Skin epidermis (tissue), 12 donors: ENCODE data around the gene PKHD1.

Experiments used
- H3K27ac ChIP-seq, 21 experiments: fragments of 200-600 bp; sonication (generic) in 11 of 21; one replicate each; pipeline ENCODE4 v1.5.0; 2020; ENCODE audit warnings: mild to moderate bottlenecking in 3 of 21, inconsistent platforms in 2 of 21, moderate library complexity in 2 of 21
- H3K4me3 ChIP-seq, 7 experiments: fragments of 200-600 bp; sonication (generic) in 2 of 7; one replicate each; pipeline ENCODE4 v1.5.0; 2020; ENCODE audit warnings: inconsistent platforms in 2 of 7, mild to moderate bottlenecking in 2 of 7, moderate library complexity in 1 of 7

PKHD1 gene

DNA sequence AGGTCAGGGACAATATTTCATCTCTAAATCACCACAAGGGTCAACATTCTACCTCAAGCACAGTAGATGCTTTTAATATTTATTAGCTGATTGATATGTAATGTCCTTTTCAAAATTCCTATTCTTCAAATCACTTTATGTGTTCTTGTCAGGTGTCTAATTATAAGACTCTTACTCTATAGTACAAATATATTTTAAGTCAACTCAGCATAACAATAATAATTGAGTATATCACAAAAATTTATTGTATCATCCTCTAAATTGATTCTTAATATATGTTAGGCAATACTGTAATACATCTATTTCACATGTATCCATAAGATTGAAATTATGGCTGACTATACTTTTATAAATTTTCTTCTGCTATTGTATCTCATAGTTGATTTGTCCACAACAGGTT, 423.9 kb downstream of the PKHD1 start:
- no peak overlapping the region for H3K4me3 ChIP-seq
- H3K27ac ChIP-seq = no peak overlapping the region

- no peak overlapping the region for H3K4me3 ChIP-seq
- H3K27ac ChIP-seq = no peak overlapping the region
Observed at GRCh38 chr6:51660767-51661166, 426.6 kb downstream of the PKHD1 start.

DNA sequence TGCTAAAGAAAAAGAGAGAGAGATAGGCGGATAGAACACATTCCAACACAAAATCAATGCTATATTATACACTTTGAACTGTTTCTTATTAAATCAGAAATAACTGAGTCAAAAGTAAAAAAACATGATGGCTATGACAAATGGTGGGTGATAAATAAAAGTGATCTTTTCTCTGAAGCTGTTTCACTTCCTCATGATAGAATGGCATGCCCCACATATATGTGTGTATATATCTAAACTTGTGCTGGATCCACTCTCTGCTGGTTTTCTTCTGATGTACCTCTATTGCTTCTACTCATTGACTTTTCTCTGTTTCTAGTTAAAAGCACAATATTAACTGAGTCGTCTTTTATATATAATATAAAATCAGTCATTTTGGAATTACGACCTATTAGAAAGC, 429.9 kb downstream of the PKHD1 start:
- H3K4me3 ChIP-seq = no peak overlapping the region
- no peak overlapping the region for H3K27ac ChIP-seq

GRCh38 chr6:51655517-51655916, 431.9 kb downstream of the PKHD1 start:
- no peak overlapping the region for H3K4me3 ChIP-seq
- no peak overlapping the region for H3K27ac ChIP-seq

GRCh38 chr6:51654647-51655046, 432.8 kb downstream of the PKHD1 start:
- Histone ChIP-seq H3K27ac (no peak overlapping the region), H3K4me3 (no peak overlapping the region)

GRCh38 chr6:51651132-51651817, 436.1 kb downstream of the PKHD1 start:
- no peak overlapping the region for H3K27ac ChIP-seq
- no peak overlapping the region for H3K4me3 ChIP-seq

DNA sequence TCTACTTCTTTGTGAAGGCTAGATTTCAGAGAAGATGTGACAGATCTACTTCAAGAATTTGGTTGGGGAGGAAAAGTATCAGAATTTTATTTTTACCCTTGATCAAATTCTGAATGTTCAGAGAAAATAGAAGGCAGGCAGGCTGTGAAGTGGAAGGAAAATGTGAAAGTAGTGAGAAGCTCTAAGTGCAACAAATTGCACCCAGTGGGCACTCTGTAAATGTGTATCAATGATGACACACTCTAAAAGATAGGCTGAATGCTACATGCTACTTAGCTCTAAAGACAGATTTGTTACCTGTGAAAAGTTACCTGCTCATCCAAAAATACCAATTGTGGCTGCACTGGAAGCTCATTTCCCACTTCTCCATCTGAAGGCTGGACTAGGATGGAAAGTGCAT, 438.6 kb downstream of the PKHD1 start:
- no peak overlapping the region for H3K27ac ChIP-seq
- no peak overlapping the region for H3K4me3 ChIP-seq

DNA sequence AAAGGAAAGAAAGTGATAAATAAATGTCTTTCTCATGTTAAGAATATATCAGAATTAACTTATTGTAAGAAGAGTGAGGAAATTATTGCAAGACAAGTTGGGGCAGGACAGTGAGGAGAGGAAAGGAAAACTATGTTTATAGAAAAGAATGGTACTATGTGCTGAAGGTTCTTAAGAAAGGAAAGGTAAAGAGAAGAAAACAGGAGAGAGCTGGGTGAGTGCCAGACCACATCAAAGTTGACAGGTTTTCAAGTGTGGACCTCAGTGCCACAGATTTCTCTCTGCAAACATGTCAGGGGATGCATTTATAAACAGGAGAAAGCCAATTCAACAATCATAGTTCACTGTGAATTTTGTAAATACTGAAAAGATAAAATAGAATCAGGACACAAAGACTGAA, 439.2 kb downstream of the PKHD1 start:
- Histone ChIP-seq H3K27ac (no peak overlapping the region), H3K4me3 (no peak overlapping the region)

GRCh38 chr6:51644426-51644825, 443.0 kb downstream of the PKHD1 start:
- H3K4me3 ChIP-seq = no peak overlapping the region
- H3K27ac ChIP-seq = no peak overlapping the region

DNA sequence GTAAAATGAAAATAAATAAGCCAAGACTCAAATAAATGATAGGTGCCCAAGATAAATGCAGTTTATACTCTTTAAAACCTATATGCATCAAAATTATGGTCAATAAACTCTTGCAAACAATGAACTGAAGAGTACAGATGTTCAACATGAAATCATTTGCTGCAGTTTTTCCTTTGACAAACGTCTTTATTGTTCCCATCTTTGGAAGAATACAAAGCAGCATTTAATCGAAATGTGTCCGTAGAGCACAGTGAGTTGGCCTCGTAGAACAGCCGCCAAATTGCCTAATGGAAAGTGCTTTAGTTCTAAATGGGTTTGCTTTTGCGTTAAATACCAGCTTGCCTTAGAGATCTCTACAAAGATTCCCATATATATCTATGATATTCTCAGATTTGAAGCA, 447.4 kb downstream of the PKHD1 start:
- Histone ChIP-seq H3K27ac (no peak overlapping the region), H3K4me3 (no peak overlapping the region)

- Histone ChIP-seq H3K27ac (no peak overlapping the region), H3K4me3 (no peak overlapping the region)
Observed at GRCh38 chr6:51633424-51633823, 454.0 kb downstream of the PKHD1 start.

GRCh38 chr6:51630011-51630410, 457.4 kb downstream of the PKHD1 start:
- H3K27ac ChIP-seq = no peak overlapping the region
- H3K4me3 ChIP-seq = no peak overlapping the region

DNA sequence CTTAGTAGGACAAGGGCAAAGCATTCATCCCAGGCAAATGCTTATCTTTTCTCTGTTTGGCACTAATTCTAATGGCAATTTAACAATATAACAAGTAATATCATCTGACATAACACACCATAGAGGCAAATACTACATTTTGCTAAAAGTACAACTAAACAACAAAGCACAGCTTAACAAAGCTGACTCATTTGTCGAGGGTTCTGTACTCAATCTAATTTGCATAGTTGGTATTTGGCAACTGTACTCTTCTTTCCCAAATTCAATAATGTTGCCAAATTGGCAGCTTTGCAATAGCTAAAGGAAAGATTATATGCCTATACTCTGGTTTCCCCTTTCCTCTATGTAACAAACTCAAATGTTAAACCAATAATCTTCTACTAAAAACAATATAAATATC, 461.0 kb downstream of the PKHD1 start:
- H3K27ac ChIP-seq = no peak overlapping the region
- H3K4me3 ChIP-seq = no peak overlapping the region

DNA sequence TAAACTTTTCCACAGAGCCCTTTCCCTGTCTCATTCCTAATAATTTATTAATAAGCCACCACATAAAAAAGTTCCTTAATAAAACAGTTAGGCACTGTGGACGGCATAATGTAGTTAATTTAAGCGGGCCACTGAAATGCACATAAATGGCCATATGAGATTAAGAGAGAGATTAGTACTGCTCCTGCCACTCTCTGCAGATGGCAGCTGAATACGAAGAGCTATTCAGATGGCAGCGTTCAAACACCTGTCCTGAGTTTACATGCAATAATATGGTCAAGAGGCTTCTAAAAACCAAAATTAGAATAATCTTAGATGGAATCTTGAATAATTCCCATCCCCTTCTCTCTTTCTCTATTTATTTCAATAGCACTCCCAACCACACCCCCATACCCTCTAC, 461.8 kb downstream of the PKHD1 start:
- Histone ChIP-seq H3K4me3 (no peak overlapping the region), H3K27ac (no peak overlapping the region)

- Histone ChIP-seq H3K27ac (no peak overlapping the region), H3K4me3 (no peak overlapping the region)
Observed at GRCh38 chr6:51620971-51621370, 466.4 kb downstream of the PKHD1 start.

DNA sequence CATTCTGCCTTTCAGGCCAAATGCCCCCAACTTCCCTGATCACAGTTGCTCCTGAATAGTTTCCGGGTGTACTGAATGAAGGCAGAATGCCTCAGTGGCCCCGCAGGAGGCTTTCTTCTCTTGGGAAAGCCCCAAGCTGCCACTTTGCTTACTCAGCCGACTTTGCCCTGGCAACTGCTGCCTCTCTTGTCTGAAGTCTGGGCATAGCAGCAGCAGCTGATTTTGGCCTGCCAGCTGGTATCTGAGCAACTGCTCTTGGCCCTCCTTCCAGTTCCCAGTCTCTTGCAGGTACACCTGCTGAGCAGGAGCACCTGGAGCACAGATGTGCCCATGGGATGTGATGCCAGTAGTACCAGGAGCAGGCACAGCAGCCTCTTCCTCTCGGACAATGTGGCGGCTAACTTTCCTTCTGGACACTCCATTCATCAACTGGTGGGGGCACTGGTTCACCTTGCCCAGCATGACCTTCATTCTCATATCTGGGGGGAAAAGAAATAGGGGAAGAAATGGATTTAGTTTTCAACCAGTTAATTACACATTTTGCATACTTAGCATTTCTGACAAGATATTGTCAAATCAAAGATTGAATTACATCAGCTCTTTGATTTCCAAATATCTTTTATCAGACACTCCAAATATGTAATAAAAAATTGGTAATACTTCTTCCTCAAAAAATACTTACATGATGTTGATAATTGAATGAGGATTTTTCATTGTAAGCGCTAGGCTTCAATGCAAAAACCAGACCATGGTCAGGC, 468.2 kb downstream of the PKHD1 start:
- Histone ChIP-seq H3K27ac (no peak overlapping the region), H3K4me3 (no peak overlapping the region)

GRCh38 chr6:51618563-51618962, 468.9 kb downstream of the PKHD1 start:
- H3K4me3 ChIP-seq = no peak overlapping the region

GRCh38 chr6:51617751-51618150, 469.7 kb downstream of the PKHD1 start:
- Histone ChIP-seq H3K4me3 (no peak overlapping the region), H3K27ac (no peak overlapping the region)

More at GRCh38 chr6:51618563-51618962, 468.9 kb downstream of the PKHD1 start:
- no peak overlapping the region for H3K27ac ChIP-seq

- H3K4me3 ChIP-seq = no peak overlapping the region
- no peak overlapping the region for H3K27ac ChIP-seq
Observed at GRCh38 chr6:51616243-51616642, 471.2 kb downstream of the PKHD1 start.

GRCh38 chr6:51614725-51615124, 472.7 kb downstream of the PKHD1 start:
- Histone ChIP-seq H3K27ac (no peak overlapping the region), H3K4me3 (no peak overlapping the region)

DNA sequence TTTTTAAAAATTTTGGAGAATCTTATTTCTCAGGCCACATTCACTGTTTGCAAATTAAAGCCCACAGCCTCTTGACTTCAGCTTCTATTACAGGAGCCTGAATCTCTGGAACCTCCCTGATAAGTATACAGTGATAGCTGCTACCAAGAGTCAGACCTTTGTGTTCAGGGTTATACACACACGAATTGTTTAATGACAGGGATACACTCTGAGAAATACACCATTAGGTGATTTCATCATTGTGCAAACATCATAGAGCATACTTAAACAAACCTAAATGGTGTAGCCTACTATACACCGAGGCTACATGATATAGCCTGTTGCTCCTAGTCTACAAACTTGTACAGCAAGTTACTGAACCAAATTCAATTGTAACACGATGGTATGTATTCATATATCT, 473.9 kb downstream of the PKHD1 start:
- Histone ChIP-seq H3K27ac (no peak overlapping the region), H3K4me3 (no peak overlapping the region)

DNA sequence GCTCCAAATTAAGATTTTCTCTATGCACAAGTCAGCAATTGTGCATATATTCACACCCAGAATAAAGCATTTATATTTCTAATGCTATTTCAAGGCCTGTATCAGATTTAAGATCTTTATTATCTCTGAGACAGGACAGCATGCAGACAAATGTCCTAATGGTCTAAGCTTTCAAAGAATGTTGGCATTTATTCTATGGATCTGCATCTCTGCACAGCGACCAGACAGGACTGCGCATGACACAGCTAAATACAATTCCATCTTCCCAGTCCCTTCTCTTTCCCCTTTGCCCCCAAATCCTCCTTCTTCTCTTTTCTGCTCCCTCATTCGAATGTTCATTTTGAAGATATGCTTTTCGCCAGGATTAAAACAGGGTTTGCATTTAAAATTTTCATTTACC, 478.5 kb downstream of the PKHD1 start:
- H3K27ac ChIP-seq = no peak overlapping the region
- H3K4me3 ChIP-seq = no peak overlapping the region
